DMS 273 (cell line): ENCODE data around the gene INF2.
"Not testable (repeated sequence)": the region's sequence is repeated elsewhere in the genome, so short reads cannot be mapped to it uniquely, and the experiment has no call there.

Experiments used
- DNase-seq: peaks from one replicate; lab custom pipeline; 2025; ENCODE audit not compliant: unreplicated experiment; lab: John Stamatoyannopoulos, UW

Gene INF2

GRCh38 chr14:104689109-104689880, at the start of gene INF2:
Gene INF2, plus strand, starts transcription at chr14:104689618. Its CDS starts 11,748 bp downstream, at chr14:104701366.
- peak; percentile 83 for DNase-seq

DNA sequence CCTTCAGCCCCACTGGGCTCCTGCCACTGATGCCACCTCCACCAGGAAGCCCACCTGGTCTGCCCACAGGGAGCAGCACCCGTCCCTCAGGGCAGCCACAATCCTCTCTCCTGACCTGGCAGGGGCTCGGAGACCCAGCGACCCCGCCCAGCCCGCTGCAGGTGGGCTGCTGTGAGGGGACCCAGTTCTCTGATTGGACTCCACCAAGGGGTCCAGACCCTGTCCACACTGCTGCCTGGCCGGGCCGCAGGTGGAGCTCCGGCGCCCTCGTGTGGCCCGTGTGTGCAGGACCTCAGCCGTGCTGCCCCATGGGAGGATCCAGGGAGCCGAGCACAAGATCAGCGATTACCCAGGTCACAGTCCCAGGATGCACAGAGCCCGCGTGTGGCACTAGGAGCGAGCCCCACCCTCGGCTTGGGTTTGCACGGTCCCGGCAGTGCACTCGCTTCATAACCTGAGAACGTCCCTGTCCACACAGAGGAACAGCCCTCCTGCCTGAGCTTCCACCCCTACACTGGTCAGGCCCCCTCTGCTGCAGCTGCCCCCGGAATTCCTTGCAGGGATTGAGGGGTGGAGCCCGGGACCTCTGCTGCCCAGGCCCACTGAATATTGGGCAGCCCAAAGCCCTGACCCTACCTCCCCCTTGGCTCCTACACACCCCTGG, 49.4 kb upstream of the INF2 start:
- peak; percentile 85 for DNase-seq

DNA sequence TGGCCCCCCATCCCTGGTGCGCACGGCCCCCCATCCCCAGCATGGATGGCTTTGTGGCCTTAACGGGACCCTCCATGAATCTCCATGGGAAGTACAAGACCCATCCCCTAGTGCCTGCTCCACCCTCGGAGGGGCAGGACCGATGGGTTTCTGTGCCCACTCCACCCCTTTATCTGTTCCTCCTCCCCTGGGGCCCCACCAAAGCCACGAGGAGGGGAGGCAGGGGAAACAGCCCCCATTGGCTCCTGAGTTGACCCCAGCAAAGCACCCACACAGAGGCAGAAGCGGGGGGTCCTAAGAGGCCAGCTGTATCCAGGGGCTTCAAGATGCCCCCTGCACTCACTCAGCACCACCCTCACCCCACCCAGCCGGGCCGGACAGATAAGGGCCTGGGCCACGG, 48.7 kb upstream of the INF2 start:
- DNase-seq, result no peak

GRCh38 chr14:104641753-104642539, 47.5 kb upstream of the INF2 start:
- DNase-seq, result no peak

DNA sequence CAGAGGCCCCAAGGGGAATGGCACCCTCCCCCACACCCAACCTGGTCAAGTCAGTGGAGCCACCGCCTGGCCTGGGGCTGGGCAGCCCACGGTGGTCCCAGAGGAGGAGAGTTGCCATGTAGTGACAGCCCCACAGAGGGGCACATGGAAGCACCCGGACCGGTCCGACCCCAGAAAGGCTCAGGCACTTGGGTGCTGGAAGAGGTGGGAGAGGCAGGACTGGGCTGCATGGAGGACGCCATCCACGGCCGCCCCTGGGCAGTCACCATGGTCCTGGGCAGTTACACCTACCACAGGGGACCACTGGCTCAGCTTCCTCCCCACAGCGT, 46.9 kb upstream of the INF2 start:
- DNase-seq, result no peak

GRCh38 chr14:104643306-104643705, 46.1 kb upstream of the INF2 start:
- DNase-seq, result no peak

DNA sequence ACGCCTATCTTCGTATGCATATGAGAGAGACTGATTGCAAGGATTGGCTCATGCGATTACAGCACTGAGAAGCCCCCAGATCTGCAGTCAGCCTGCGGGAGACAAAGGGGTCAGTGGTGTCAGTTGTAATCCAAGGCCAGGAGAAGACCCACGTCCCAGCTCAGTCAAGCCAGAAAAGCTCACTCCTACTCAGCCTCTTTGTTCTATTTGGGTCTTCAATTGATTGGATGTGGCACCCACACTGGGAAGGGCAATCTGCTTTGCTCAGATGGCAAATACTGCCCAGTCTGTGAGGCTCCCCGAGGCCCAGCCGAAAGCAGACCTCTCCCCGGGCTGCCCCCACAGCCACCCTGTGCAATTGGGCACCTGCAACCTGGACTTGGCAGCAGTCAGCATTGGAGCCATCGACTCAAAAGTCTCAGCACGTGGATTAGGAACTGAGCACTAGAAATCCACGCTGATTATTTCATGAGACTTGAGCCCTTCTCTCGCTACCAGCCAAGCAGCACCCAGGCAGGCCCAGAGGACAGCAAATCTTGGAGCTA, 45.3 kb upstream of the INF2 start:
- DNase-seq, result no peak

GRCh38 chr14:104644656-104645378, 44.6 kb upstream of the INF2 start:
- no peak for DNase-seq

GRCh38 chr14:104647467-104648043, 41.9 kb upstream of the INF2 start:
- DNase-seq, result no peak

DNA sequence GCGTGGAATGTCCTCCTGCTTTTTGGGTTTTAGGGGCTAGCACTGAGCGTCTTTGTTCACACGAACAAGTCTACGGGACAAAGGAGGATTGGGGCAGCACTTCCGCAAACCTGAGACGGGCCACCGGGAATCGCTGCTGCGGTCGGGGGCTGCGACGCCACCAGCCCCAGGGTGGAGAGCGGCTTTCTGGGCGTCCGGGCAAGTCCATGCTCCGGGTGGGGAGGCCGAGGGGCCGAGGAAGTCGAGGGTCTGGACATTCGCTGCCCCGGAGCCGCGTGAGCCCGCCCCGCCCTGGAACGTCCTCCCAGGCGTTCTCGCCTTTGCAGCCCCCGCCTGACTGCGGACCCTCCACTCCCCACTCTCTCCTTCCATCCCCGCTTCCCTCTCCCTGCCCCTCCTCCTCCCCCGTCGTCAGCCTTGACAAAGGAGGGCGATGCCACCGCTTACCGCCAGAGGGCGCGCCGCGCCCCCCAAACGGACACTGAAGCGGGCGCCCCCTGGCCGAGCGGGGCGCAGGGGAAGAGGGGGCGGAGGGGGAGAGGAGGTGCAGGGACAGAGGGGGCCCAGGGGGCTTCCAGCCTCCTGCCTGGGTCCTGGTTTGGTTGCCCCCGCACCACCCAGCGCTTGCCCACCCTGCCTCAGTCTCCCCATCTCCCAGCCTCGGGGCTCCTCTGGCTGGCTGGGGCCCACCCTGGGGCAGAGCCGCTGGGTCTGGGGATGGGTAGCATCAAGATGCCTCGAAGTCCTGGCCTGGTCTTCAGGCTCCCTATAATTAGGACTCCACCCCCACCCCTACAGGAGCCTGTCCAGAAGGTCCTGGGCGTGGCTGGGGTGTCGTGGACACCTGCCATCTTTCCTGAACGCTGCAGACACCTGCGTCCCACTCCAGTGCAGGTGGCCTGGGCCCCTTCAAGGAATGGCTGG, 39.1 kb upstream of the INF2 start:
- DNase-seq, result peak; percentile 82

GRCh38 chr14:104650981-104651875, 38.2 kb upstream of the INF2 start:
- no peak for DNase-seq

- no peak for DNase-seq
Observed at GRCh38 chr14:104651876-104652260, 37.5 kb upstream of the INF2 start.

- DNase-seq, result no peak
Observed at GRCh38 chr14:104652386-104652785, 37.0 kb upstream of the INF2 start.

GRCh38 chr14:104653130-104653920, 36.1 kb upstream of the INF2 start:
- DNase-seq, result not testable (repeated sequence)

- no peak for DNase-seq
Observed at GRCh38 chr14:104654119-104654518, 35.3 kb upstream of the INF2 start.

DNA sequence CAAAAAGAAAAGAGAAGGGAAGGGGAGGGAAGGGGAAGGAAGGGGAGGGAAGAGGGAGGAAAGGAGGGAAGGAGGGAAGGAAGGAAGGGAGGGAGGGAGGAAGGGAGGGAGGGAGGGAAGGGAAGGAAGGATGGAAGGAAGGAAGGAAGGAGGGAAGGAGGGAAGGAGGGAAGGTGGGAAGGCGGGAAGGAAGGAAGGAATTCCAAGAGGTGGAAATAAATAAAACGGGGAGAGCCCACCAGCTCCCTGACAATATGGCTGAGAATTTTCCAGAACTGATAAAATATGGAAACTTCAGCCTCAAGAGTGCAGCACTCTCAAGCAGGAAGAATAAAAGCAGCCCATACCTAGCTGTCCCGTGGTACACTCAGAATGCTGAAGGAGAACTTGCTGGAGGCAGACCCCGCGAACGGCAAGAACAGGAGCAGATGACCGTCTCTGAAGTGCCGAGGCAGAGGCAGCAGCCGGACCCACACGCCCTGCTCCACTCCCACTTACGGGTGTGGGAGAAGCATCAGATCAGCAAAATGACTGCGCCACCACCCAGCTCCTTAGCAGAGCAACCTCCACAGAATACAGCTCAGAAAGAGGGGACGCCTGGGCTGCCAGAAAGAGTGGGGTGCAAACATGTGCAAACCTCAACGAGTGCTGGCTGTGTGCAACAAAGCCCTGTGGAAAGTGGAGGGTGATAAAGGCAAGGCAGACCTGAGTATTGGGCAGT, 34.1 kb upstream of the INF2 start:
- DNase-seq, result no peak
